ENCODE measurements around the gene CFAP61. TPM values are rescaled to one million over a fixed set of nuclear protein-coding genes. Genes with fewer than 3 reads are reported as not detected.

Gene CFAP61
- total RNA-seq, 1 donor from 2014 or later: 8.6 TPM

GRCh38 chr20:20018366-20018765, 34.0 kb upstream of the CFAP61 start:
- Histone ChIP-seq H3K27me3 (ENCODE audit: low read depth) (no peaks in the 10 kb centered on the region), H3K9me3 (no peaks in the 10 kb centered on the region), H3K27ac (no peak overlapping the region), H3K4me1 (peaks cover 39% of the 10 kb centered on the region), H3K36me3 (peaks cover 12% of the 10 kb centered on the region), H3K4me3 (peak overlapping the region; percentile 96)
- DNase-seq: no peak
- no peak for TF ChIP-seq CTCF (IDR thresholded peaks at IDR 0.05)
- intact Hi-C loops (cut with DNase I): no loop called here
- ATAC-seq: no peak

GRCh38 chr20:20019123-20019522, 33.2 kb upstream of the CFAP61 start:
- Histone ChIP-seq H3K9me3 (no peaks in the 10 kb centered on the region), H3K4me1 (peaks cover 34% of the 10 kb centered on the region), H3K27me3 (ENCODE audit: low read depth) (no peaks in the 10 kb centered on the region), H3K4me3 (no peak overlapping the region), H3K36me3 (peaks cover 16% of the 10 kb centered on the region), H3K27ac (no peak overlapping the region)
- DNase-seq (no peak), ATAC-seq (no peak)
- no peak for TF ChIP-seq CTCF (IDR thresholded peaks at IDR 0.05)
- intact Hi-C loops (cut with DNase I): no loop called here

GRCh38 chr20:20020908-20021307, 31.4 kb upstream of the CFAP61 start:
- intact Hi-C loops (cut with DNase I): no loop called here
- H3K4me1 ChIP-seq: peaks cover 22% of the 10 kb centered on the region
- H3K9me3 ChIP-seq: no peaks in the 10 kb centered on the region
- no peak overlapping the region for H3K4me3 ChIP-seq
- H3K27ac ChIP-seq: no peak overlapping the region
- ATAC-seq (no peak), DNase-seq (no peak)
- H3K36me3 ChIP-seq: peaks cover 28% of the 10 kb centered on the region
- no peaks in the 10 kb centered on the region for H3K27me3 ChIP-seq (ENCODE audit: low read depth)
- TF ChIP-seq CTCF (IDR thresholded peaks at IDR 0.05): no peak

GRCh38 chr20:20021835-20022234, 30.5 kb upstream of the CFAP61 start:
- H3K36me3 ChIP-seq: peaks cover 37% of the 10 kb centered on the region
- intact Hi-C loops (cut with DNase I): no loop called here
- no peak for DNase-seq
- no peak overlapping the region for H3K4me3 ChIP-seq
- no peaks in the 10 kb centered on the region for H3K9me3 ChIP-seq
- ATAC-seq: no peak
- TF ChIP-seq CTCF (IDR thresholded peaks at IDR 0.05): no peak
- peaks cover 22% of the 10 kb centered on the region for H3K4me1 ChIP-seq
- H3K27ac ChIP-seq: no peak overlapping the region
- H3K27me3 ChIP-seq (ENCODE audit: low read depth): no peaks in the 10 kb centered on the region

- ATAC-seq: no peak
- Histone ChIP-seq H3K27me3 (ENCODE audit: low read depth) (no peaks in the 10 kb centered on the region), H3K4me3 (no peak overlapping the region), H3K27ac (no peak overlapping the region), H3K4me1 (peaks cover 22% of the 10 kb centered on the region), H3K9me3 (no peaks in the 10 kb centered on the region), H3K36me3 (peaks cover 44% of the 10 kb centered on the region)
- DNase-seq: no peak
- intact Hi-C loops (cut with DNase I): no loop called here
- no peak for TF ChIP-seq CTCF (IDR thresholded peaks at IDR 0.05)
Measured at GRCh38 chr20:20022498-20022897, 29.8 kb upstream of the CFAP61 start.

- intact Hi-C loops (cut with DNase I): no loop called here
- Histone ChIP-seq H3K4me3 (no peak overlapping the region), H3K9me3 (no peaks in the 10 kb centered on the region), H3K27me3 (ENCODE audit: low read depth) (no peaks in the 10 kb centered on the region), H3K27ac (no peak overlapping the region), H3K4me1 (peaks cover 14% of the 10 kb centered on the region), H3K36me3 (peaks cover 53% of the 10 kb centered on the region)
- ATAC-seq (no peak), DNase-seq (no peak)
- no peak for TF ChIP-seq CTCF (IDR thresholded peaks at IDR 0.05)
Measured at GRCh38 chr20:20023395-20023794, 28.9 kb upstream of the CFAP61 start.

Data from lower lobe of right lung (tissue), 2 donors.